Suprapubic skin (tissue), 4 donors: ENCODE data around the gene C3orf20. TPM values are rescaled to one million over a fixed set of nuclear protein-coding genes. Genes with fewer than 3 reads are reported as not detected.

ENCODE experiments used
- DNase-seq, 2 donors: peaks; one replicate each; pipeline ENCODE4 v3.0.0-alpha.2; 2019; ENCODE audit warnings: low spot score in 2 of 2
- H3K27ac ChIP-seq: fragments of 200-600 bp; sonication (generic); one replicate; pipeline ENCODE4 v1.5.1; 2019
- H3K27me3 ChIP-seq: fragments of 200-600 bp; sonication (generic); one replicate; pipeline ENCODE4 v1.5.1; 2019
- H3K36me3 ChIP-seq: fragments of 200-600 bp; sonication (generic); one replicate; pipeline ENCODE4 v1.5.1; 2019
- H3K4me1 ChIP-seq: fragments of 200-600 bp; sonication (generic); one replicate; pipeline ENCODE4 v1.5.1; 2019
- H3K4me3 ChIP-seq: fragments of 200-600 bp; sonication (generic); one replicate; pipeline ENCODE4 v1.5.1; 2019; ENCODE audit warnings: mild to moderate bottlenecking
- H3K9me3 ChIP-seq: fragments of 200-600 bp; sonication (generic); one replicate; pipeline ENCODE4 v1.5.1; 2019
- EP300 ChIP-seq: sonication (generic); formaldehyde crosslinking; IDR thresholded peaks from one replicate; pipeline ENCODE4 v1.6.1; 2017; ENCODE audit warnings: antibody characterized with exemption
- POLR2A ChIP-seq, 2 donors: fragments of 450-650 bp; IDR thresholded peaks; one replicate each; pipeline ENCODE4 v1.6.1; 2017; ENCODE audit warnings: antibody characterized with exemption in 2 of 2, mild to moderate bottlenecking in 2 of 2, moderate library complexity in 2 of 2
- POLR2AphosphoS5 ChIP-seq, 3 donors: sonication (generic); formaldehyde crosslinking; IDR thresholded peaks; one replicate each; pipeline ENCODE4 v1.6.1; 2017; ENCODE audit warnings: antibody characterized with exemption in 3 of 3
- WGBS: methylation state at CpG from one replicate; pipeline ENCODE4 v1.1.5; 2018; 5-methylcytosine and 5-hydroxymethylcytosine counted together
- total RNA-seq, 4 donors: library from RNA; depleted of rRNA; stranded (reverse); fragments of >200 nt; gene quantifications; one replicate each; pipeline ENCODE4 v1.1.0, GENCODE V29; 2016
- TF ChIP-seq, protein P1 (sequence below), 2 donors: fragments of 200-600 bp in 1 of 2; fragments of 450-650 bp in 1 of 2; sonication (generic) in 1 of 2; IDR thresholded peaks; one replicate each; pipeline ENCODE4 v1.5.1; 2016 to 2019; ENCODE audit warnings: antibody characterized with exemption in 2 of 2, mild to moderate bottlenecking in 1 of 2, moderate library complexity in 1 of 2

Gene C3orf20
- total RNA-seq, 4 donors from 2014 or later = 0.21 TPM; not detected in 3

DNA sequence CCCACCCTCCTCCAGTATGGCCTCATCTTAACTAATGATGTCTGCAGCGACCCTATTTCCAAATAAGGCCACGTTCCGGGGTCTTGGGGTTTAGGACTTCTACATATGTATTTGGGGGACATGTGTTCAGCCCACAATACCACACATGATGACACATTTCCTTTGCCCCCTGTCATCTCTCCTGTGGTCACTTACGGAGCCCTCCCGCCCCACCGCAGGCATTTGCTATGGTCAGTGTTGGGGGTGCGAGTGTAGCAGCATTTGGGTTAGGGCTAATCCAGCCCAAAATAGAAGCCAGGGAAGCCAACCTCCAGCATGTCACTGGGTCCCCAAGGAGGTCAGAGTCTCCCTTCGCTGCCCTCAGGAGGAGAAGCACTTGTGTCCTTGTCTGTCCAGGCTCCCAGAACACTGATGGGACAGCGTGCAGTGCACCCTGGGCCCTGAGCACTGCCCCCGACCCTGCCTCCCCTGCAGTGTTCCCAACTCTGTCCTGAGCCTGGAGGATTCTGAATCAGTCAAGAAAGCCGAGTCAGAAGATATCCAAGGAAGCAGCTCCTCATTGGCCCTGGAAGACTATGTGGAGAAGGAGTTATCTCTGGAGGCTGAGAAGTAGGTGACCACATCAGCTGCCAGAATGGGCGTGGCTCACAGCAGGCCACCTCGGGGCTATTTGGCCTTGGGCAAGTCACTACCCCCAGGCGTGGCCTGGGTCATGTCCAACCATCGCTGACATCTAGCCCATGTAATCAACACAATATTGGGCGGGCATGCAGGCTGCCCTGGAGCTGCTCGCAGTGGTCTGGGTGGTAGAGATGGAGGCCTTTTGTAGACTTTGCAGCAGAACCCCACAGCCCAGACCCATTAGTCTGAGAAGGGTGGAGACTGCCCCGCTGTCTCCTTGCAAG is 96.9 kb downstream of the C3orf20 start:
- Histone ChIP-seq H3K27ac (no peak overlapping the region), H3K4me3 (no peak overlapping the region), H3K4me1 (no peaks in the 10 kb centered on the region), H3K9me3 (no peaks in the 10 kb centered on the region), H3K27me3 (no peaks in the 10 kb centered on the region), H3K36me3 (no peaks in the 10 kb centered on the region)
- 90% methylated on average over 14 of the region's 18 CpGs for WGBS
- TF ChIP-seq, protein P1, sequence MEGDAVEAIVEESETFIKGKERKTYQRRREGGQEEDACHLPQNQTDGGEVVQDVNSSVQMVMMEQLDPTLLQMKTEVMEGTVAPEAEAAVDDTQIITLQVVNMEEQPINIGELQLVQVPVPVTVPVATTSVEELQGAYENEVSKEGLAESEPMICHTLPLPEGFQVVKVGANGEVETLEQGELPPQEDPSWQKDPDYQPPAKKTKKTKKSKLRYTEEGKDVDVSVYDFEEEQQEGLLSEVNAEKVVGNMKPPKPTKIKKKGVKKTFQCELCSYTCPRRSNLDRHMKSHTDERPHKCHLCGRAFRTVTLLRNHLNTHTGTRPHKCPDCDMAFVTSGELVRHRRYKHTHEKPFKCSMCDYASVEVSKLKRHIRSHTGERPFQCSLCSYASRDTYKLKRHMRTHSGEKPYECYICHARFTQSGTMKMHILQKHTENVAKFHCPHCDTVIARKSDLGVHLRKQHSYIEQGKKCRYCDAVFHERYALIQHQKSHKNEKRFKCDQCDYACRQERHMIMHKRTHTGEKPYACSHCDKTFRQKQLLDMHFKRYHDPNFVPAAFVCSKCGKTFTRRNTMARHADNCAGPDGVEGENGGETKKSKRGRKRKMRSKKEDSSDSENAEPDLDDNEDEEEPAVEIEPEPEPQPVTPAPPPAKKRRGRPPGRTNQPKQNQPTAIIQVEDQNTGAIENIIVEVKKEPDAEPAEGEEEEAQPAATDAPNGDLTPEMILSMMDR (IDR thresholded peaks at IDR 0.05) = no peak
- TF ChIP-seq POLR2AphosphoS5 (IDR thresholded peaks at IDR 0.05) (no peak), POLR2A (IDR thresholded peaks at IDR 0.05) (no peak), EP300 (no peak)
- DNase-seq = peak in 1 of 2 donors; percentile 64

DNA sequence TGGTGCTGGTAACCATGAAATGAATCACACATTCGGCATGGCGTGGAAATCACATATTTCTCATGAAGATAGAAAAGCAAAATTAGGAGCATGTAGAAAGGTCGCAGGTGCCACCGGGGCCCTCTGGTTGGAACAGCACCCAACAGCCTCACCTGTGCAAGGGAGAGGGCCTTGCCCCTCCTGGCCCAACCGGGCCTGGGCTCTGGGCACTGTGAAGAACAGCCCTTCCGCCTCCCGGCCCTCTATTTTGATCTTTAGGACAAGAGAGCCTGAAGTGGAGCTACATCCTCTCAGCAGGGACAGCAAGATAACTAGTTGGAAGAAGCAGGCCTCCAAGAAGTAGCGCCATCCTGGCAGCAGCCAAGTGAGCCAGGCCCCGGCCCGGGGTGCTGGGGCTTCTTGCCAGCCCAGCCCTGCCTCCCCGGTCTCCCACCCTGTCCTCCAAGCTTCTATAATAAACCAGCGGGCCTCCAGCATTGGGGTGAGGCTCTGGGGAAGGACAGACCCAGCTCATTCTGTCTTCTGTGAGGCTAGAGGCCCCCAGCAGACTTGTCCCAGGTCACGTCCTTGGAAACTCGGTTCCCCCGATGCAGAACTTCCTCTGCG is 97.7 kb downstream of the C3orf20 start:
- H3K4me1 ChIP-seq = no peaks in the 10 kb centered on the region
- WGBS = 94% methylated on average over 8 of the region's 16 CpGs
- no peak overlapping the region for H3K27ac ChIP-seq
- TF ChIP-seq POLR2A (IDR thresholded peaks at IDR 0.05) (no peak), POLR2AphosphoS5 (IDR thresholded peaks at IDR 0.05) (no peak), EP300 (no peak)
- TF ChIP-seq, protein P1 (IDR thresholded peaks at IDR 0.05) = no peak
- DNase-seq = peak in 1 of 2 donors; percentile 53
- H3K27me3 ChIP-seq = no peaks in the 10 kb centered on the region
- H3K36me3 ChIP-seq = no peaks in the 10 kb centered on the region
- no peaks in the 10 kb centered on the region for H3K9me3 ChIP-seq
- no peak overlapping the region for H3K4me3 ChIP-seq

DNA sequence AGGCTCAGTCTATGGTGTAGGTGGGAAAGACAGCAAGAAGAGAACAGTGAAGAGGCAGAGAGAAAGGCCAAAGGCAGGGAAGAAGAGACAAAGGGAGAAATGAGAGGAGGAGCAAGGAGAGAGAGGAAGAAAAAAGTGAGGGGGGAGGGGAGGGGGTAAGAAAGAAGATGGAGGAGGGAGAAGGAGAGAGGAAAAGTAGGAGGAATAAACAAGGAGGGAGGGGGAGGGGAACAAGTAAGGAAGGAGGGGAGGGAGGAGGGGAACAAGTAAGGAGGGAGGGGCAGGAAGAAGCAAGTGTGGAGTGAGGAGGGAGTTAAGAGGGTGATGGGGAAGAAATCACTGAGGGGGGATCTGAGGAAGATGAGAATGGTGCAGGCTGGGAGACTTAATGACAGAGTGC is 98.3 kb downstream of the C3orf20 start:
- no peak for DNase-seq
- no peaks in the 10 kb centered on the region for H3K36me3 ChIP-seq
- H3K4me3 ChIP-seq = no peak overlapping the region
- H3K27me3 ChIP-seq = no peaks in the 10 kb centered on the region
- H3K4me1 ChIP-seq = no peaks in the 10 kb centered on the region
- no peak for TF ChIP-seq POLR2A (IDR thresholded peaks at IDR 0.05)
- TF ChIP-seq POLR2AphosphoS5 (IDR thresholded peaks at IDR 0.05) = no peak
- TF ChIP-seq, protein P1 (IDR thresholded peaks at IDR 0.05) = no peak
- TF ChIP-seq EP300 = no peak
- H3K27ac ChIP-seq = no peak overlapping the region
- H3K9me3 ChIP-seq = peaks cover 1% of the 10 kb centered on the region

DNA sequence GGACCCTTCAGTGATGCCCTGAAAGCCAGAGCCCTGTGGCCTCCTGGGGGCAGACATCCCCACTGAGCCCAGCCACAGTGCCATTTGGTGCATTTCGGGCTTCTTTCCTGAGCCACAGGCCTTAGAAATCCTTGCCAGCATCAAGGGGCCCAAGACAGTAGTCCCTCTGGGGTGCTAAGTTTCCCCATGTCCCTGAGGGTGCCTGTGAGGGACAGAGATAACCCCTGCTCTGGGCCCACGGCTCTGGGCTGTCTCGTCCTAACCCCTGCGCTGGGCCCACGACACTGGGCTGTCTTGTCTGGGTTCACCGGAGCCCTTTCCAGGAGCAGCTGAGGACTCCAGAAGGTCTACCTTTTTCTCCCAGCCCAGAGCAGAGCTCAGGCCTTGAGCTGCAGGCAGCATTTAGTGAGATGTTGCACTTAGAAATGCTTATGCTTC is 98.8 kb downstream of the C3orf20 start:
- Histone ChIP-seq H3K27me3 (no peaks in the 10 kb centered on the region), H3K4me1 (no peaks in the 10 kb centered on the region), H3K36me3 (no peaks in the 10 kb centered on the region), H3K4me3 (no peak overlapping the region), H3K9me3 (peaks cover 6% of the 10 kb centered on the region), H3K27ac (no peak overlapping the region)
- peak; percentile 8 to 72 for DNase-seq
- TF ChIP-seq EP300 = no peak
- TF ChIP-seq, protein P1 (IDR thresholded peaks at IDR 0.05) = no peak
- no peak for TF ChIP-seq POLR2AphosphoS5 (IDR thresholded peaks at IDR 0.05)
- no peak for TF ChIP-seq POLR2A (IDR thresholded peaks at IDR 0.05)
- WGBS = 92% methylated on average over 6 of the region's 6 CpGs

DNA sequence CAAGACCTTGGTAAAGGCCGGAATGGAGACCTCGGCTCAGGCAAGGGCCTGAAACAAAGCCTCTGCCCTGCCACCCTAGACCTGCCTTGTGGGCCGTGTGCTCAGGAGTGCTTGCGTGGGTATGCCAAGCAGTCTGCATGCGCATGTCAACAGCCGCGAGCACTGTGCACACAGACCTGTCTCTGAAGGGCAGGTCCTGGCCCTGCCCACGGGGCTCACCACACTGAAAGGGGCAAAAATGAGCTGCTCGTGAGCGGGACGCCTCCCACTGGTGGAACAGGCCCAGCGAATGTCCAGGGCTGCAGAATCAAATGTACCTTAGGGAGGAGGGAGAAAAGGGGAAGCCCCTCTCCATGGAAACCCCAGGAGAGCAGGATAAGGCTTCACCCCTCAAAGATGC is 99.5 kb downstream of the C3orf20 start:
- Histone ChIP-seq H3K27me3 (no peaks in the 10 kb centered on the region), H3K36me3 (no peaks in the 10 kb centered on the region), H3K9me3 (peaks cover 6% of the 10 kb centered on the region), H3K4me3 (no peak overlapping the region), H3K27ac (no peak overlapping the region), H3K4me1 (no peaks in the 10 kb centered on the region)
- WGBS = 95% methylated on average over 5 of the region's 12 CpGs
- TF ChIP-seq EP300 (no peak), POLR2A (IDR thresholded peaks at IDR 0.05) (no peak), POLR2AphosphoS5 (IDR thresholded peaks at IDR 0.05) (no peak)
- TF ChIP-seq, protein P1 (IDR thresholded peaks at IDR 0.05) = no peak
- peak; percentile 32 to 59 for DNase-seq
